Lower leg skin (tissue), 3 donors: ENCODE results near the gene CCSER1.

ENCODE experiments used
- CTCF ChIP-seq, 3 donors: fragments of 450-650 bp; IDR thresholded peaks; one replicate each; pipeline ENCODE4 v1.5.1; 2016; ENCODE audit warnings: antibody characterized with exemption in 3 of 3, mild to moderate bottlenecking in 3 of 3, moderate library complexity in 2 of 3
- POLR2A ChIP-seq, 2 donors: fragments of 450-650 bp; IDR thresholded peaks; one replicate each; pipeline ENCODE4 v1.6.1; 2016 to 2017; ENCODE audit warnings: antibody characterized with exemption in 2 of 2, mild to moderate bottlenecking in 1 of 2, moderate library complexity in 1 of 2

- TF ChIP-seq CTCF (IDR thresholded peaks at IDR 0.05) (no peak), POLR2A (IDR thresholded peaks at IDR 0.05) (no peak)
Observed at GRCh38 chr4:91099666-91100065, 972.5 kb downstream of the CCSER1 start.
